Measurements from ENCODE around the gene ALG8.

The ALG8 gene

DNA sequence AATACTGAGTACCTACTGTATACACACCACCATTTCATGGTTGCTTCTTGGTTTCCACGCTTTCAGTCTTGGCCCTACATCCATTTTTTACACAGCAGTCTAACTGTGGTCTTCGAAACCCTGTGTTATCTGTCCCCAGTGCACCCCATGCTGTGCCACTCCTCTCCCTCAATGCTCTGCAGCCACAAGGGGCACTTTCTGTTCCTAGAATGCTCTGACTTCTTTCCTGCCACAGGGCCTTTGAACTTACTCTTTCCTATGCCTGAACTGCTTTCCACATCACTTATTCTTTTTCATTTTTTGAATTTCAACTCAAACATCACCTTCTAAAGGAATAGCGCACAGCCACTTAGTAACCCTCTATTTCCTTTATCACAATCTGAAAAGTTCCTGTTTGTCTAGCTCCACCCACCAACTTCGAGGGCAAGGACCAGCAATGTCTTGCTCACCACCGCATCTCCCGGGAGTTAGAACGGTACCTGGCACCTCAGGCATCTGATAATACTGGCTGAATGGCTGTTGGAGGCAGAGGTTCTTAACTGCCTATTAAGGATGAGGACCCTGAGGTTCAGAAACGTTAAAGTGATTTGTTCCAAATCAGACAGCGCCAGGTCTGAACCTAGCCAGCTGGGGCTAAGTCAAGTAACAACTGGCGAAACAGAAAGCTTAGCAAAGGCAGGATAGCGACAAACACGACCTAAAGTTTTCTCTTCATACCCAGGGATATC lies 568 bp downstream of the ALG8 start:
- peak in 1 of 3 donors; percentile 0 for DNase-seq
- no peaks in the 10 kb centered on the region for H3K9me3 ChIP-seq (ENCODE audit: control insufficient read depth, low read length)

GRCh38 chr11:78138291-78138690 lies 1.1 kb downstream of the ALG8 start:
- Histone ChIP-seq H3K36me3 (ENCODE audit: control insufficient read depth, insufficient read depth, low read length) (no peaks in the 10 kb centered on the region), H3K27me3 (replicated peaks; ENCODE audit: control insufficient read depth, insufficient read depth, low read length, poor library complexity, severe bottlenecking) (no peaks in the 10 kb centered on the region), H3K27ac (ENCODE audit: insufficient read depth, low read length, poor library complexity, severe bottlenecking) (no peak overlapping the region), H3K4me1 (ENCODE audit: control insufficient read depth, insufficient read depth, low read length, poor library complexity, severe bottlenecking) (no peaks in the 10 kb centered on the region), H3K9me3 (ENCODE audit: control insufficient read depth, low read length) (no peaks in the 10 kb centered on the region), H3K4me3 (ENCODE audit: insufficient read depth, low read depth, low read length, poor library complexity, severe bottlenecking) (no peak overlapping the region)
- no peak for DNase-seq

More for the DNA sequence above, 568 bp downstream of the ALG8 start:
- no peaks in the 10 kb centered on the region for H3K27me3 ChIP-seq (replicated peaks; ENCODE audit: control insufficient read depth, insufficient read depth, low read length, poor library complexity, severe bottlenecking)
- no peaks in the 10 kb centered on the region for H3K36me3 ChIP-seq (ENCODE audit: control insufficient read depth, insufficient read depth, low read length)
- H3K4me3 ChIP-seq (ENCODE audit: insufficient read depth, low read depth, low read length, poor library complexity, severe bottlenecking) = peak overlapping the region; percentile 73
- H3K4me1 ChIP-seq (ENCODE audit: control insufficient read depth, insufficient read depth, low read length, poor library complexity, severe bottlenecking) = no peaks in the 10 kb centered on the region
- peak overlapping the region; percentile 75 for H3K27ac ChIP-seq (ENCODE audit: insufficient read depth, low read length, poor library complexity, severe bottlenecking)

- no peaks in the 10 kb centered on the region for H3K36me3 ChIP-seq (ENCODE audit: control insufficient read depth, insufficient read depth, low read length)
- no peak overlapping the region for H3K27ac ChIP-seq (ENCODE audit: insufficient read depth, low read length, poor library complexity, severe bottlenecking)
- DNase-seq = no peak
- no peaks in the 10 kb centered on the region for H3K27me3 ChIP-seq (replicated peaks; ENCODE audit: control insufficient read depth, insufficient read depth, low read length, poor library complexity, severe bottlenecking)
- H3K4me1 ChIP-seq (ENCODE audit: control insufficient read depth, insufficient read depth, low read length, poor library complexity, severe bottlenecking) = no peaks in the 10 kb centered on the region
- no peaks in the 10 kb centered on the region for H3K9me3 ChIP-seq (ENCODE audit: control insufficient read depth, low read length)
- H3K4me3 ChIP-seq (ENCODE audit: insufficient read depth, low read depth, low read length, poor library complexity, severe bottlenecking) = no peak overlapping the region
These were observed 7.0 kb downstream of the ALG8 start for GRCh38 chr11:78132475-78132874.

- no peaks in the 10 kb centered on the region for H3K4me1 ChIP-seq (ENCODE audit: control insufficient read depth, insufficient read depth, low read length, poor library complexity, severe bottlenecking)
- DNase-seq = no peak
- H3K27me3 ChIP-seq (replicated peaks; ENCODE audit: control insufficient read depth, insufficient read depth, low read length, poor library complexity, severe bottlenecking) = no peaks in the 10 kb centered on the region
- H3K36me3 ChIP-seq (ENCODE audit: control insufficient read depth, insufficient read depth, low read length) = no peaks in the 10 kb centered on the region
- H3K27ac ChIP-seq (ENCODE audit: insufficient read depth, low read length, poor library complexity, severe bottlenecking) = no peak overlapping the region
- H3K4me3 ChIP-seq (ENCODE audit: insufficient read depth, low read depth, low read length, poor library complexity, severe bottlenecking) = no peak overlapping the region
- H3K9me3 ChIP-seq (ENCODE audit: control insufficient read depth, low read length) = no peaks in the 10 kb centered on the region
These were observed 7.5 kb downstream of the ALG8 start for GRCh38 chr11:78131956-78132355.

DNA sequence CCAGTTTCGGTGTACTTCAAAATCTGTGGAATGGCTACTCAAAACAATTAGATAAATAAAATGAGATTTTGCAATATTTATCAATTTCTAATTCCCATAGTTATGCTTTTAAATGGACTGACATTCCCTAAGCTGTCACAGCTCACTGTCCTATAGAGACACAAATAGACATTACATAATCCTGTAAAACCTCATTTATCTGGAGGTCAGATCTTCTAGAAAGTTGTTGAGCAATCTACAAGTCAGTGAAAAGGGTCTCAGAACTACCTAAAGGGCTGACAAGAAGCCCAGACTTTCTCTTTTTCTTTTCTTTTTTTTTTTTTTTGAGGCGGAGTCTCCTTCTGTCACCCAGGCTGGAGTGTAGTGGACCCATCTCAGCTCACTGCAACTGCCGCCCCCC lies 12.0 kb downstream of the ALG8 start:
- H3K27me3 ChIP-seq (replicated peaks; ENCODE audit: control insufficient read depth, insufficient read depth, low read length, poor library complexity, severe bottlenecking) = no peaks in the 10 kb centered on the region
- H3K4me1 ChIP-seq (ENCODE audit: control insufficient read depth, insufficient read depth, low read length, poor library complexity, severe bottlenecking) = no peaks in the 10 kb centered on the region
- H3K36me3 ChIP-seq (ENCODE audit: control insufficient read depth, insufficient read depth, low read length) = no peaks in the 10 kb centered on the region
- no peak overlapping the region for H3K27ac ChIP-seq (ENCODE audit: insufficient read depth, low read length, poor library complexity, severe bottlenecking)
- H3K9me3 ChIP-seq (ENCODE audit: control insufficient read depth, low read length) = no peaks in the 10 kb centered on the region
- no peak for DNase-seq
- no peak overlapping the region for H3K4me3 ChIP-seq (ENCODE audit: insufficient read depth, low read depth, low read length, poor library complexity, severe bottlenecking)

- no peaks in the 10 kb centered on the region for H3K27me3 ChIP-seq (replicated peaks; ENCODE audit: control insufficient read depth, insufficient read depth, low read length, poor library complexity, severe bottlenecking)
- H3K27ac ChIP-seq (ENCODE audit: insufficient read depth, low read length, poor library complexity, severe bottlenecking) = no peak overlapping the region
- H3K4me3 ChIP-seq (ENCODE audit: insufficient read depth, low read depth, low read length, poor library complexity, severe bottlenecking) = no peak overlapping the region
- no peaks in the 10 kb centered on the region for H3K9me3 ChIP-seq (ENCODE audit: control insufficient read depth, low read length)
- no peaks in the 10 kb centered on the region for H3K4me1 ChIP-seq (ENCODE audit: control insufficient read depth, insufficient read depth, low read length, poor library complexity, severe bottlenecking)
- H3K36me3 ChIP-seq (ENCODE audit: control insufficient read depth, insufficient read depth, low read length) = peaks cover 3% of the 10 kb centered on the region
- no peak for DNase-seq
These were observed 26.7 kb downstream of the ALG8 start for GRCh38 chr11:78112582-78113275.

DNA sequence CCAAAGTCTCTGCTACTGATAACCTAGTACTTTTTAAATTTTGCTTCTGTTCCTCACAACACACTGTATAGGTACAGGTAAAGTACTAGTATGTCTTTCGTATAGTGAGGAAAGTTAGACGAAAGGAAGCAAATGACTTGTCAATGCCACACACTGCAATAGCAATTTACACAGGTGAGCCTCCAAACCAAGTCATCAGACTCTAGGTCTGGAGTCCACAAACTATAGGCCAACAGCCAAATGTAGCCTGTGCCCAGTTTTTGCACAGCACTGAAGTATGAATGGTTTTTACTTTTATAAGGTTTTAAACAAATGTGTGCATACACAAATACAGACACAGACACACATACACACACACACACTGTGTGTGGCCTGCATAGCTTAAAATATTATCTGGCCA lies 28.1 kb downstream of the ALG8 start:
- H3K27me3 ChIP-seq (replicated peaks; ENCODE audit: control insufficient read depth, insufficient read depth, low read length, poor library complexity, severe bottlenecking) = no peaks in the 10 kb centered on the region
- no peaks in the 10 kb centered on the region for H3K9me3 ChIP-seq (ENCODE audit: control insufficient read depth, low read length)
- H3K4me1 ChIP-seq (ENCODE audit: control insufficient read depth, insufficient read depth, low read length, poor library complexity, severe bottlenecking) = no peaks in the 10 kb centered on the region
- no peak for DNase-seq
- no peak overlapping the region for H3K4me3 ChIP-seq (ENCODE audit: insufficient read depth, low read depth, low read length, poor library complexity, severe bottlenecking)
- peaks cover 3% of the 10 kb centered on the region for H3K36me3 ChIP-seq (ENCODE audit: control insufficient read depth, insufficient read depth, low read length)
- no peak overlapping the region for H3K27ac ChIP-seq (ENCODE audit: insufficient read depth, low read length, poor library complexity, severe bottlenecking)

- Histone ChIP-seq H3K4me1 (ENCODE audit: control insufficient read depth, insufficient read depth, low read length, poor library complexity, severe bottlenecking) (no peaks in the 10 kb centered on the region), H3K9me3 (ENCODE audit: control insufficient read depth, low read length) (no peaks in the 10 kb centered on the region), H3K27ac (ENCODE audit: insufficient read depth, low read length, poor library complexity, severe bottlenecking) (no peak overlapping the region), H3K4me3 (ENCODE audit: insufficient read depth, low read depth, low read length, poor library complexity, severe bottlenecking) (no peak overlapping the region), H3K27me3 (replicated peaks; ENCODE audit: control insufficient read depth, insufficient read depth, low read length, poor library complexity, severe bottlenecking) (no peaks in the 10 kb centered on the region), H3K36me3 (ENCODE audit: control insufficient read depth, insufficient read depth, low read length) (peaks cover 3% of the 10 kb centered on the region)
- no peak for DNase-seq
These were observed 28.6 kb downstream of the ALG8 start for GRCh38 chr11:78110830-78111229.

- DNase-seq = no peak
- no peaks in the 10 kb centered on the region for H3K4me1 ChIP-seq (ENCODE audit: control insufficient read depth, insufficient read depth, low read length, poor library complexity, severe bottlenecking)
- H3K36me3 ChIP-seq (ENCODE audit: control insufficient read depth, insufficient read depth, low read length) = peaks cover 3% of the 10 kb centered on the region
- no peaks in the 10 kb centered on the region for H3K27me3 ChIP-seq (replicated peaks; ENCODE audit: control insufficient read depth, insufficient read depth, low read length, poor library complexity, severe bottlenecking)
- H3K4me3 ChIP-seq (ENCODE audit: insufficient read depth, low read depth, low read length, poor library complexity, severe bottlenecking) = no peak overlapping the region
- H3K27ac ChIP-seq (ENCODE audit: insufficient read depth, low read length, poor library complexity, severe bottlenecking) = no peak overlapping the region
- H3K9me3 ChIP-seq (ENCODE audit: control insufficient read depth, low read length) = no peaks in the 10 kb centered on the region
These were observed 29.1 kb downstream of the ALG8 start for GRCh38 chr11:78110351-78110750.

All from effector memory CD4-positive, alpha-beta T cell (primary cell).